Hepatocyte (in vitro differentiated cells): ENCODE data around the gene BEND5.

ENCODE experiments used
- CTCF ChIP-seq: fragments of 200-600 bp; sonication (generic); IDR thresholded peaks from 2 replicates; pipeline ENCODE4 v1.5.1; 2016; ENCODE audit warnings: antibody characterized with exemption, mild to moderate bottlenecking; ENCODE audit not compliant: poor library complexity
- EZH2 ChIP-seq: fragments of 200-600 bp; sonication (generic); IDR thresholded peaks from 2 replicates; pipeline ENCODE4 v1.6.1; 2016; ENCODE audit warnings: antibody characterized with exemption, mild to moderate bottlenecking, borderline replicate concordance
- EZH2phosphoT487 ChIP-seq: fragments of 200-600 bp; sonication (generic); IDR thresholded peaks from one replicate; pipeline ENCODE4 v1.6.1; 2018; ENCODE audit warnings: antibody characterized with exemption, mild to moderate bottlenecking, low read depth, moderate library complexity; ENCODE audit not compliant: unreplicated experiment, severe bottlenecking

- TF ChIP-seq CTCF (no peak), EZH2 (no peak), EZH2phosphoT487 (no peak)
These were observed 27.6 kb downstream of the BEND5 start for GRCh38 chr1:48749068-48749467.
